Activated CD8-positive, alpha-beta T cell treated with anti-CD3 and anti-CD28 coated beads, Interleukin-2, amount 10 ng/mL, durations not matched to agents 7 days and 5 days (primary cell): ENCODE measurements around the gene GABBR2. TPM values are rescaled to one million over a fixed set of nuclear protein-coding genes. Genes with fewer than 3 reads are reported as not detected.
A peak's percentile ranks its signal among the peaks of the same experiment; 100 is the strongest.

Source experiments
- ATAC-seq: fragments of 150-1000 bp; cut with Tn5 transposase; one replicate; pipeline ENCODE4 v1.10.0; 2021; ENCODE audit warnings: moderate library complexity
- CTCF ChIA-PET: fragments of 350-600 bp; sonication (Branson Sonifier 250); formaldehyde crosslinking; loops from one replicate; lab custom pipeline; 2021; ENCODE audit warnings: antibody characterized with exemption; lab: Charles Lee
- POLR2A ChIA-PET: fragments of 350-600 bp; sonication (Branson Sonifier 250); formaldehyde crosslinking; loops from one replicate; lab custom pipeline; 2021; ENCODE audit warnings: antibody characterized with exemption; lab: Charles Lee
- DNase-seq: peaks from one replicate; pipeline ENCODE4 v3.0.0-alpha.2; 2020
- H3K27ac Mint-ChIP-seq: one replicate; pipeline ENCODE4 v1.8.0; 2021; ENCODE audit warnings: mild to moderate bottlenecking, mixed read lengths
- H3K27me3 Mint-ChIP-seq: one replicate; pipeline ENCODE4 v1.8.0; 2021; ENCODE audit warnings: low read depth, mixed read lengths
- H3K36me3 Mint-ChIP-seq: one replicate; pipeline ENCODE4 v1.8.0; 2021; ENCODE audit warnings: low read depth, mixed read lengths
- H3K4me1 Mint-ChIP-seq: one replicate; pipeline ENCODE4 v1.8.0; 2021; ENCODE audit warnings: low read depth, mixed read lengths
- H3K4me3 Mint-ChIP-seq: one replicate; pipeline ENCODE4 v1.8.0; 2021; ENCODE audit warnings: mild to moderate bottlenecking, mixed read lengths
- H3K9me3 Mint-ChIP-seq: one replicate; pipeline ENCODE4 v1.8.0; 2022; ENCODE audit warnings: mixed read lengths; ENCODE audit not compliant: insufficient read depth
- total RNA-seq, 2 experiments: library from RNA; stranded (reverse); gene quantifications; one replicate each; pipeline ENCODE4 v1.2.3, GENCODE V29; 2021

The GABBR2 gene
- total RNA-seq, 2 experiments from 2014 or later = not detected

GRCh38 chr9:98402019-98402840 lies 306.5 kb downstream of the GABBR2 start:
- POLR2A ChIA-PET = no interaction called here
- Mint-ChIP-seq H3K27ac (no peak overlapping the region), H3K4me3 (no peak overlapping the region), H3K9me3 (no peaks in the 10 kb centered on the region), H3K27me3 (peaks cover 2% of the 10 kb centered on the region), H3K36me3 (no peaks in the 10 kb centered on the region), H3K4me1 (no peaks in the 10 kb centered on the region)
- no peak for ATAC-seq
- CTCF ChIA-PET = no interaction called here
- no peak for DNase-seq

- CTCF ChIA-PET = no interaction called here
Measured at GRCh38 chr9:98401140-98402018, 307.4 kb downstream of the GABBR2 start.

GRCh38 chr9:98399950-98400683 lies 308.6 kb downstream of the GABBR2 start:
- Mint-ChIP-seq H3K4me1 (no peaks in the 10 kb centered on the region), H3K27me3 (peaks cover 2% of the 10 kb centered on the region), H3K36me3 (no peaks in the 10 kb centered on the region), H3K9me3 (no peaks in the 10 kb centered on the region), H3K4me3 (no peak overlapping the region), H3K27ac (no peak overlapping the region)
- no peak for DNase-seq
- ChIA-PET POLR2A (no interaction called here), CTCF (no interaction called here)
- no peak for ATAC-seq

More at GRCh38 chr9:98401140-98402018, 307.4 kb downstream of the GABBR2 start:
- no peak for ATAC-seq
- H3K4me1 Mint-ChIP-seq = no peaks in the 10 kb centered on the region
- no peak overlapping the region for H3K4me3 Mint-ChIP-seq
- H3K27me3 Mint-ChIP-seq = peaks cover 2% of the 10 kb centered on the region
- H3K36me3 Mint-ChIP-seq = no peaks in the 10 kb centered on the region
- no peaks in the 10 kb centered on the region for H3K9me3 Mint-ChIP-seq
- POLR2A ChIA-PET = no interaction called here
- H3K27ac Mint-ChIP-seq = no peak overlapping the region
- DNase-seq = no peak

- peaks cover 4% of the 10 kb centered on the region for H3K27me3 Mint-ChIP-seq
- no peak overlapping the region for H3K27ac Mint-ChIP-seq
- ChIA-PET CTCF (no interaction called here), POLR2A (no interaction called here)
- no peak overlapping the region for H3K4me3 Mint-ChIP-seq
- no peaks in the 10 kb centered on the region for H3K9me3 Mint-ChIP-seq
- no peak for DNase-seq
- no peak for ATAC-seq
- H3K4me1 Mint-ChIP-seq = peaks cover 5% of the 10 kb centered on the region
- H3K36me3 Mint-ChIP-seq = no peaks in the 10 kb centered on the region
Measured at GRCh38 chr9:98396656-98397055, 312.1 kb downstream of the GABBR2 start.

GRCh38 chr9:98396236-98396635 lies 312.5 kb downstream of the GABBR2 start:
- ChIA-PET CTCF (no interaction called here), POLR2A (no interaction called here)
- ATAC-seq (no peak), DNase-seq (no peak)
- Mint-ChIP-seq H3K36me3 (no peaks in the 10 kb centered on the region), H3K27ac (no peak overlapping the region), H3K27me3 (peaks cover 4% of the 10 kb centered on the region), H3K4me1 (peaks cover 10% of the 10 kb centered on the region), H3K9me3 (no peaks in the 10 kb centered on the region), H3K4me3 (no peak overlapping the region)

- Mint-ChIP-seq H3K4me1 (peaks cover 10% of the 10 kb centered on the region), H3K27me3 (peaks cover 2% of the 10 kb centered on the region), H3K27ac (peak overlapping the region; percentile 55), H3K36me3 (no peaks in the 10 kb centered on the region), H3K9me3 (no peaks in the 10 kb centered on the region), H3K4me3 (no peak overlapping the region)
- ChIA-PET POLR2A (no interaction called here), CTCF (no interaction called here)
- peak; percentile 33 for ATAC-seq
- no peak for DNase-seq
Measured at GRCh38 chr9:98391867-98392266, 316.9 kb downstream of the GABBR2 start.

GRCh38 chr9:98391406-98391805 lies 317.3 kb downstream of the GABBR2 start:
- Mint-ChIP-seq H3K27me3 (peaks cover 2% of the 10 kb centered on the region), H3K36me3 (no peaks in the 10 kb centered on the region), H3K4me3 (no peak overlapping the region), H3K27ac (peak overlapping the region; percentile 55), H3K9me3 (no peaks in the 10 kb centered on the region), H3K4me1 (peaks cover 10% of the 10 kb centered on the region)
- ChIA-PET POLR2A (interaction anchor here (0.5 kb wide), 1 partner anchor 86 kb away, joined by 5 read pairs; no protein-coding TSS in a partner anchor), CTCF (no interaction called here)
- no peak for ATAC-seq
- no peak for DNase-seq

- ChIA-PET POLR2A (no interaction called here), CTCF (interaction anchor here (0.6 kb wide), 1 partner anchor 312 kb away, joined by 4 read pairs; no protein-coding TSS in a partner anchor)
- Mint-ChIP-seq H3K4me3 (no peak overlapping the region), H3K27me3 (no peaks in the 10 kb centered on the region), H3K4me1 (no peaks in the 10 kb centered on the region), H3K27ac (no peak overlapping the region), H3K36me3 (no peaks in the 10 kb centered on the region), H3K9me3 (no peaks in the 10 kb centered on the region)
- ATAC-seq = no peak
- no peak for DNase-seq
Measured at GRCh38 chr9:98385751-98386150, 323.0 kb downstream of the GABBR2 start.

GRCh38 chr9:98383758-98384157 lies 325.0 kb downstream of the GABBR2 start:
- ChIA-PET CTCF (no interaction called here), POLR2A (no interaction called here)
- no peaks in the 10 kb centered on the region for H3K36me3 Mint-ChIP-seq
- H3K4me3 Mint-ChIP-seq = no peak overlapping the region
- ATAC-seq (no peak), DNase-seq (no peak)
- no peaks in the 10 kb centered on the region for H3K9me3 Mint-ChIP-seq
- H3K27me3 Mint-ChIP-seq = no peaks in the 10 kb centered on the region
- no peak overlapping the region for H3K27ac Mint-ChIP-seq
- no peaks in the 10 kb centered on the region for H3K4me1 Mint-ChIP-seq

GRCh38 chr9:98381311-98382103 lies 327.2 kb downstream of the GABBR2 start:
- ATAC-seq (no peak), DNase-seq (no peak)
- POLR2A ChIA-PET = no interaction called here
- Mint-ChIP-seq H3K4me1 (no peaks in the 10 kb centered on the region), H3K27me3 (no peaks in the 10 kb centered on the region), H3K4me3 (no peak overlapping the region), H3K27ac (no peak overlapping the region), H3K9me3 (no peaks in the 10 kb centered on the region), H3K36me3 (no peaks in the 10 kb centered on the region)
- CTCF ChIA-PET = no interaction called here

GRCh38 chr9:98380065-98380681 lies 328.6 kb downstream of the GABBR2 start:
- Mint-ChIP-seq H3K27me3 (no peaks in the 10 kb centered on the region), H3K36me3 (no peaks in the 10 kb centered on the region), H3K4me3 (no peak overlapping the region), H3K4me1 (no peaks in the 10 kb centered on the region), H3K9me3 (no peaks in the 10 kb centered on the region), H3K27ac (no peak overlapping the region)
- ATAC-seq = no peak
- CTCF ChIA-PET = interaction anchor here (0.6 kb wide), 1 partner anchor 15 kb away, joined by 3 read pairs; no protein-coding TSS in a partner anchor
- POLR2A ChIA-PET = no interaction called here
- DNase-seq = no peak
